NB4 (cell line): Measurements from ENCODE around the gene HEXD.

Source experiments
- DNase-seq: peaks from one replicate; pipeline ENCODE4 v3.0.0; 2010; ENCODE audit warnings: low read depth
- H3K4me3 ChIP-seq: one replicate; pipeline ENCODE4 v1.5.1; 2011; ENCODE audit warnings: mild to moderate bottlenecking, low read depth, low read length, moderate library complexity
- CTCF ChIP-seq: IDR thresholded peaks from one replicate; pipeline ENCODE4 v1.5.1; 2012; ENCODE audit warnings: low read depth, low read length
- MAX ChIP-seq: IDR thresholded peaks from 2 replicates; pipeline ENCODE4 v1.6.1; 2011; ENCODE audit warnings: low read depth, low read length
- MYC ChIP-seq: IDR thresholded peaks from 2 replicates; pipeline ENCODE4 v1.6.1; 2011; ENCODE audit warnings: low read depth, low read length
- POLR2A ChIP-seq: IDR thresholded peaks from 2 replicates; pipeline ENCODE4 v1.6.1; 2011; ENCODE audit warnings: mild to moderate bottlenecking; ENCODE audit not compliant: insufficient read length; ENCODE audit errors: extremely low read depth

Gene HEXD

GRCh38 chr17:82402865-82403264 is 15.3 kb upstream of the HEXD start:
- H3K4me3 ChIP-seq, result no peak overlapping the region
- TF ChIP-seq MYC (no peak), CTCF (no peak), MAX (no peak), POLR2A (no peak)
- no peak for DNase-seq

- H3K4me3 ChIP-seq, result no peak overlapping the region
- TF ChIP-seq CTCF, result no peak
- no peak for TF ChIP-seq MAX
- no peak for TF ChIP-seq MYC
- TF ChIP-seq POLR2A, result no peak
- DNase-seq, result no peak
Measured at GRCh38 chr17:82403662-82404660, 14.2 kb upstream of the HEXD start.

DNA sequence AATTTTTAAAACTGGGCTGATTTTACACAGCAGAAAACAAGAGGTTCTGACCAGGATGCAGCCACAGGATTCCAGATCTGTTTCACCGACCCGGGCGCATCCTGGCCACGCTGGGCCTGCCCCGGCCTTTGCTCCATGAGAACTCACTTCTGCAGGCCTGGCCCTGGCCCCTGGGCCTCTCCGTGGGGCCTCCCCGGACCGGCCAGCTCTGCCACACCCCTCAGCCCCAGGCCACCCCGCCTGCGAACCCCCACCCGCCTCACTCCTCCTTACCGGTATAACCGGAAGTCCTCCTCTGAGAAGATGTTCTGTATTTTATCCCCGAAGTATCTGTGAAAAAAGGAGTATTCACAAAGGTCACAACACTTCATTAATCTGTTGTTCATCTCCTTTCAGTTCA is 13.1 kb upstream of the HEXD start:
- no peak for TF ChIP-seq MAX
- TF ChIP-seq MYC, result no peak
- no peak for TF ChIP-seq CTCF
- no peak for TF ChIP-seq POLR2A
- H3K4me3 ChIP-seq, result no peak overlapping the region
- DNase-seq, result no peak

GRCh38 chr17:82406131-82406671 is 11.9 kb upstream of the HEXD start:
- no peak for TF ChIP-seq MYC
- TF ChIP-seq POLR2A, result no peak
- no peak for TF ChIP-seq MAX
- TF ChIP-seq CTCF, result no peak
- no peak for DNase-seq
- H3K4me3 ChIP-seq, result no peak overlapping the region

- DNase-seq, result peak; percentile 25
- H3K4me3 ChIP-seq, result no peak overlapping the region
- no peak for TF ChIP-seq MAX
- TF ChIP-seq POLR2A, result no peak
- TF ChIP-seq CTCF, result no peak
- no peak for TF ChIP-seq MYC
Measured at GRCh38 chr17:82407255-82407654, 10.9 kb upstream of the HEXD start.
